CD8-positive, alpha-beta memory T cell (primary cell): Measurements from ENCODE around the gene BAIAP2L1. TPM values are rescaled to one million over a fixed set of nuclear protein-coding genes. Genes with fewer than 3 reads are reported as not detected.
A peak's percentile ranks its signal among the peaks of the same experiment; 100 is the strongest.
"Not testable (repeated sequence)": the region's sequence is repeated elsewhere in the genome, so short reads cannot be mapped to it uniquely, and the experiment has no call there.

Experiments used
- CTCF ChIA-PET: fragments of 350-600 bp; sonication (Branson Sonifier 250); formaldehyde crosslinking; loops from one replicate; lab custom pipeline; 2021; ENCODE audit warnings: antibody characterized with exemption; lab: Charles Lee
- POLR2A ChIA-PET: fragments of 350-600 bp; sonication (Branson Sonifier 250); formaldehyde crosslinking; loops from one replicate; lab custom pipeline; 2021; ENCODE audit warnings: antibody characterized with exemption; lab: Charles Lee
- DNase-seq, 5 donors: peaks; one replicate each; pipeline versions ENCODE4 v3.0.0 to v3.0.0-alpha.2; 2020 to 2022; ENCODE audit warnings: mixed read lengths in 1 of 5
- H3K27ac ChIP-seq: one replicate; pipeline ENCODE4 v1.7.0; 2013; ENCODE audit warnings: low read depth, mild to moderate bottlenecking, low read length, moderate library complexity
- H3K27me3 ChIP-seq: 2 replicates; pipeline ENCODE4 v1.7.0; 2013; ENCODE audit warnings: low read length, mild to moderate bottlenecking; ENCODE audit not compliant: insufficient read depth, poor library complexity, severe bottlenecking
- H3K36me3 ChIP-seq: 2 replicates; pipeline ENCODE4 v1.7.0; 2013; ENCODE audit warnings: mild to moderate bottlenecking, low read length, moderate library complexity; ENCODE audit not compliant: insufficient read depth
- H3K4me1 ChIP-seq: 2 replicates; pipeline ENCODE4 v1.7.0; 2013; ENCODE audit warnings: mild to moderate bottlenecking, low read length, moderate library complexity; ENCODE audit not compliant: insufficient read depth
- H3K4me3 ChIP-seq: 2 replicates; pipeline ENCODE4 v1.7.0; 2013; ENCODE audit warnings: mild to moderate bottlenecking, low read length
- H3K9me3 ChIP-seq: 2 replicates; pipeline ENCODE4 v1.7.0; 2013; ENCODE audit warnings: mild to moderate bottlenecking, low read length
- H3K27ac Mint-ChIP-seq, 8 donors: one replicate each; pipeline ENCODE4 v1.8.0; 2020 to 2021; ENCODE audit warnings: mixed read lengths in 8 of 8, mild to moderate bottlenecking in 6 of 8, inconsistent platforms in 3 of 8, moderate library complexity in 3 of 8
- H3K27me3 Mint-ChIP-seq, 2 donors: one replicate each; pipeline ENCODE4 v1.8.0; 2020 to 2021; ENCODE audit warnings: mixed read lengths in 2 of 2, mild to moderate bottlenecking in 1 of 2, moderate library complexity in 1 of 2
- H3K36me3 Mint-ChIP-seq, 3 donors: one replicate each; pipeline ENCODE4 v1.8.0; 2020 to 2021; ENCODE audit warnings: mixed read lengths in 3 of 3, inconsistent platforms in 1 of 3, mild to moderate bottlenecking in 1 of 3
- H3K4me1 Mint-ChIP-seq, 3 donors: one replicate each; pipeline ENCODE4 v1.8.0; 2020 to 2021; ENCODE audit warnings: mixed read lengths in 3 of 3, inconsistent platforms in 1 of 3, mild to moderate bottlenecking in 1 of 3
- H3K4me3 Mint-ChIP-seq, 7 donors: one replicate each; pipeline ENCODE4 v1.8.0; 2020 to 2021; ENCODE audit warnings: mixed read lengths in 7 of 7, mild to moderate bottlenecking in 6 of 7, moderate library complexity in 4 of 7, inconsistent platforms in 2 of 7
- H3K9me3 Mint-ChIP-seq, 5 donors: one replicate each; pipeline ENCODE4 v1.8.0; 2020 to 2022; ENCODE audit warnings: mixed read lengths in 5 of 5, mild to moderate bottlenecking in 3 of 5, moderate library complexity in 2 of 5, inconsistent platforms in 1 of 5
- polyA plus RNA-seq: library from polyadenylated mRNA; unstranded; fragments of 300-500 nt; fragmentation: Illumina TruSeq; gene quantifications from one replicate; pipeline ENCODE4 v1.2.3, GENCODE V29; 2021
- total RNA-seq, 2 experiments: library from RNA; stranded (reverse); gene quantifications; one replicate each; pipeline ENCODE4 v1.2.3, GENCODE V29; 2021

The BAIAP2L1 gene
- total and polyA plus RNA-seq, 3 experiments from 2014 or later = 0.29 to 1.3 (median 0.58) TPM

GRCh38 chr7:98420966-98421612 lies 20.2 kb upstream of the BAIAP2L1 start:
- Histone ChIP-seq H3K4me3 (no peak overlapping the region), H3K9me3 (no peaks in the 10 kb centered on the region), H3K4me1 (no peaks in the 10 kb centered on the region), H3K36me3 (no peaks in the 10 kb centered on the region), H3K27ac (no peak overlapping the region), H3K27me3 (no peaks in the 10 kb centered on the region)
- Mint-ChIP-seq H3K4me1 (no peaks in the 10 kb centered on the region), H3K4me3 (no peak overlapping the region), H3K27ac (no peak overlapping the region), H3K36me3 (no peaks in the 10 kb centered on the region), H3K9me3 (peaks cover 0 to 2% (median 0%) of the 10 kb centered on the region in 5 donors), H3K27me3 (peaks cover 28 to 30% of the 10 kb centered on the region in 2 donors)
- ChIA-PET POLR2A (no interaction called here), CTCF (interaction anchor here (0.9 to 1.6 kb wide), 6 partner anchors 10 to 412 kb away, joined by 3 to 6 read pairs (median 3); no protein-coding TSS in a partner anchor)
- peak; percentile 32 to 66 (median 36) for DNase-seq

- Mint-ChIP-seq H3K27ac (peak overlapping the region in 2 of 8 donors; percentile 41 to 52), H3K27me3 (peaks cover 28 to 31% of the 10 kb centered on the region in 2 donors)
- H3K36me3 Mint-ChIP-seq, H3K4me3 ChIP-seq, CTCF ChIA-PET, H3K27me3 ChIP-seq, H3K36me3 ChIP-seq, POLR2A ChIA-PET, H3K9me3 ChIP-seq, H3K9me3 Mint-ChIP-seq, H3K4me1 Mint-ChIP-seq, H3K27ac ChIP-seq, H3K4me1 ChIP-seq, DNase-seq, H3K4me3 Mint-ChIP-seq: not testable (repeated sequence)
These were observed 19.1 kb upstream of the BAIAP2L1 start for GRCh38 chr7:98419988-98420387.

GRCh38 chr7:98419316-98419691 lies 18.4 kb upstream of the BAIAP2L1 start:
- H3K27me3 Mint-ChIP-seq = peaks cover 28 to 29% of the 10 kb centered on the region in 2 donors
- H3K9me3 ChIP-seq, H3K4me3 ChIP-seq, CTCF ChIA-PET, H3K27ac ChIP-seq, H3K9me3 Mint-ChIP-seq, H3K4me1 ChIP-seq, H3K4me1 Mint-ChIP-seq, H3K36me3 ChIP-seq, DNase-seq, H3K4me3 Mint-ChIP-seq, H3K27ac Mint-ChIP-seq, H3K36me3 Mint-ChIP-seq, POLR2A ChIA-PET, H3K27me3 ChIP-seq: not testable (repeated sequence)

GRCh38 chr7:98418636-98419315 lies 17.9 kb upstream of the BAIAP2L1 start:
- DNase-seq = no peak
- CTCF ChIA-PET = no interaction called here
- H3K4me1 Mint-ChIP-seq = no peaks in the 10 kb centered on the region

GRCh38 chr7:98418271-98418635 lies 17.4 kb upstream of the BAIAP2L1 start:
- no peak overlapping the region for H3K27ac Mint-ChIP-seq
- Histone ChIP-seq H3K9me3 (no peaks in the 10 kb centered on the region), H3K4me3 (no peak overlapping the region), H3K27ac (no peak overlapping the region), H3K27me3 (no peaks in the 10 kb centered on the region), H3K36me3 (no peaks in the 10 kb centered on the region), H3K4me1 (no peaks in the 10 kb centered on the region)
- ChIA-PET CTCF (no interaction called here), POLR2A (no interaction called here)
- no peak for DNase-seq
- no peak overlapping the region for H3K4me3 Mint-ChIP-seq
- H3K36me3 Mint-ChIP-seq = no peaks in the 10 kb centered on the region
- H3K4me1 Mint-ChIP-seq = no peaks in the 10 kb centered on the region
- peaks cover 0 to 4% (median 0%) of the 10 kb centered on the region in 5 donors for H3K9me3 Mint-ChIP-seq
- peaks cover 23 to 26% of the 10 kb centered on the region in 2 donors for H3K27me3 Mint-ChIP-seq

More at GRCh38 chr7:98418636-98419315, 17.9 kb upstream of the BAIAP2L1 start:
- no peak overlapping the region for H3K4me3 Mint-ChIP-seq
- Histone ChIP-seq H3K27me3 (no peaks in the 10 kb centered on the region), H3K4me1 (no peaks in the 10 kb centered on the region), H3K4me3 (no peak overlapping the region), H3K9me3 (no peaks in the 10 kb centered on the region), H3K27ac (no peak overlapping the region), H3K36me3 (no peaks in the 10 kb centered on the region)
- H3K27ac Mint-ChIP-seq = no peak overlapping the region
- H3K9me3 Mint-ChIP-seq = peaks cover 0 to 4% (median 0%) of the 10 kb centered on the region in 5 donors
- H3K36me3 Mint-ChIP-seq = no peaks in the 10 kb centered on the region
- POLR2A ChIA-PET = no interaction called here
- H3K27me3 Mint-ChIP-seq = peaks cover 27 to 29% of the 10 kb centered on the region in 2 donors

GRCh38 chr7:98417604-98418270 lies 16.8 kb upstream of the BAIAP2L1 start:
- H3K27ac Mint-ChIP-seq, H3K4me1 ChIP-seq, DNase-seq, H3K27me3 ChIP-seq, H3K9me3 ChIP-seq, H3K4me3 Mint-ChIP-seq, CTCF ChIA-PET, H3K4me1 Mint-ChIP-seq, H3K9me3 Mint-ChIP-seq, POLR2A ChIA-PET, H3K27ac ChIP-seq, H3K36me3 Mint-ChIP-seq, H3K4me3 ChIP-seq, H3K36me3 ChIP-seq: not testable (repeated sequence)
- peaks cover 20 to 22% of the 10 kb centered on the region in 2 donors for H3K27me3 Mint-ChIP-seq

GRCh38 chr7:98414205-98414900 lies 13.5 kb upstream of the BAIAP2L1 start:
- ChIA-PET POLR2A (no interaction called here), CTCF (interaction anchor here (0.6 kb wide), 1 partner anchor 428 kb away, joined by 3 read pairs; no protein-coding TSS in a partner anchor)
- Histone ChIP-seq H3K9me3 (no peaks in the 10 kb centered on the region), H3K27me3 (no peaks in the 10 kb centered on the region), H3K27ac (no peak overlapping the region), H3K36me3 (no peaks in the 10 kb centered on the region), H3K4me1 (no peaks in the 10 kb centered on the region), H3K4me3 (no peak overlapping the region)
- Mint-ChIP-seq H3K27ac (no peak overlapping the region), H3K4me3 (no peak overlapping the region), H3K27me3 (peaks cover 19 to 25% of the 10 kb centered on the region in 2 donors), H3K4me1 (no peaks in the 10 kb centered on the region), H3K9me3 (peaks cover 0 to 4% (median 0%) of the 10 kb centered on the region in 5 donors), H3K36me3 (no peaks in the 10 kb centered on the region)
- DNase-seq = no peak

- peaks cover 18 to 20% of the 10 kb centered on the region in 2 donors for H3K27me3 Mint-ChIP-seq
- H3K4me1 Mint-ChIP-seq, CTCF ChIA-PET, H3K9me3 Mint-ChIP-seq, DNase-seq, H3K27ac Mint-ChIP-seq, H3K36me3 ChIP-seq, H3K4me3 Mint-ChIP-seq, H3K27me3 ChIP-seq, H3K36me3 Mint-ChIP-seq, H3K4me3 ChIP-seq, H3K4me1 ChIP-seq, H3K9me3 ChIP-seq, POLR2A ChIA-PET, H3K27ac ChIP-seq: not testable (repeated sequence)
These were observed 12.8 kb upstream of the BAIAP2L1 start for GRCh38 chr7:98413655-98414054.
